GM12878 (cell line): ENCODE measurements around the gene RBKS. TPM values are rescaled to one million over a fixed set of nuclear protein-coding genes. Genes with fewer than 3 reads are reported as not detected.
A peak's percentile ranks its signal among the peaks of the same experiment; 100 is the strongest.

Source experiments
- ATF2 ChIP-seq: IDR thresholded peaks from 2 replicates; pipeline ENCODE4 v1.6.1; 2012; ENCODE audit warnings: low read length, inconsistent platforms
- BCL3 ChIP-seq: IDR thresholded peaks from 2 replicates; pipeline ENCODE4 v1.6.1; 2011; ENCODE audit warnings: borderline replicate concordance, low read depth, mild to moderate bottlenecking, moderate library complexity, low read length; ENCODE audit not compliant: insufficient read depth, poor library complexity, severe bottlenecking
- BMI1 ChIP-seq: fragments of 450-650 bp; IDR thresholded peaks from 2 replicates; pipeline ENCODE4 v1.6.1; 2016; ENCODE audit warnings: mild to moderate bottlenecking, moderate library complexity, borderline replicate concordance
- CEBPB ChIP-seq, 2 experiments: fragments of 150-350 bp in 1 of 2; IDR thresholded peaks; 2 replicates each; pipeline ENCODE4 v1.6.1; 2012 to 2014; ENCODE audit warnings: low read depth in 2 of 2, low read length in 2 of 2, borderline replicate concordance in 1 of 2, inconsistent platforms in 1 of 2
- EP300 ChIP-seq, 2 experiments: fragments of 150-350 bp in 1 of 2; IDR thresholded peaks; 2 replicates each; pipeline ENCODE4 v1.6.1; 2011 to 2012; ENCODE audit warnings: low read depth in 2 of 2, low read length in 2 of 2, borderline replicate concordance in 1 of 2, improper control_type of control experiment in 1 of 2, inconsistent platforms in 1 of 2; ENCODE audit not compliant: control insufficient read depth in 1 of 2
- HDAC6 ChIP-seq: fragments of 200-600 bp; sonication (generic); IDR thresholded peaks from one replicate; pipeline ENCODE4 v1.8.0; 2017; ENCODE audit warnings: antibody characterized with exemption; ENCODE audit not compliant: unreplicated experiment
- IRF4 ChIP-seq: IDR thresholded peaks from 2 replicates; pipeline ENCODE4 v1.6.1; 2011; ENCODE audit warnings: low read depth, low read length
- IRF5 ChIP-seq: fragments of 450-650 bp; IDR thresholded peaks from 2 replicates; pipeline ENCODE4 v1.6.1; 2017; ENCODE audit warnings: borderline replicate concordance
- MTA2 ChIP-seq: fragments of 450-650 bp; IDR thresholded peaks from 2 replicates; pipeline ENCODE4 v1.6.1; 2016; ENCODE audit warnings: low read depth, mild to moderate bottlenecking, moderate library complexity
- MXI1 ChIP-seq: fragments of 150-350 bp; IDR thresholded peaks from 2 replicates; pipeline ENCODE4 v1.6.1; 2011; ENCODE audit warnings: low read depth, mild to moderate bottlenecking, inconsistent platforms, low read length, improper control_type of control experiment
- MYB ChIP-seq: fragments of 150-350 bp; IDR thresholded peaks from 2 replicates; pipeline ENCODE4 v1.6.1; 2014; ENCODE audit warnings: mild to moderate bottlenecking, low read depth, low read length, borderline replicate concordance
- PAX5 ChIP-seq: IDR thresholded peaks from 2 replicates; pipeline ENCODE4 v1.6.1; 2011; ENCODE audit warnings: low read depth, low read length, borderline replicate concordance
- PAX8 ChIP-seq: fragments of 450-650 bp; IDR thresholded peaks from 2 replicates; pipeline ENCODE4 v1.6.1; 2017; ENCODE audit warnings: mild to moderate bottlenecking, moderate library complexity
- PKNOX1 ChIP-seq: fragments of 450-650 bp; IDR thresholded peaks from 2 replicates; pipeline ENCODE4 v1.6.1; 2016; ENCODE audit warnings: mild to moderate bottlenecking
- SMAD5 ChIP-seq: IDR thresholded peaks from 2 replicates; pipeline ENCODE4 v1.6.1; 2016; ENCODE audit warnings: antibody characterized with exemption, low read depth
- TCF3 ChIP-seq: IDR thresholded peaks from 2 replicates; pipeline ENCODE4 v1.6.1; 2012; ENCODE audit warnings: low read depth, mild to moderate bottlenecking, low read length, borderline replicate concordance; ENCODE audit not compliant: insufficient read depth
- ZNF687 ChIP-seq: fragments of 450-650 bp; IDR thresholded peaks from 2 replicates; pipeline ENCODE4 v1.6.1; 2017; ENCODE audit warnings: mild to moderate bottlenecking, moderate library complexity
- polyA plus RNA-seq, 11 experiments: library from polyadenylated mRNA; depleted of rRNA in 4 of 11; unstranded in 6 of 11; stranded (reverse) in 5 of 11; fragments of >200 nt; fragmentation: Nextera tagmentation in 4 of 11; fragmentation: Illumina TruSeq in 1 of 11; extraction: Ambion mirVana in 4 of 11; extraction: Trizol in 1 of 11; gene quantifications; 1 replicate in 1 of 11; 2 replicates in 10 of 11; pipeline versions ENCODE4 v1.2.1 to v1.2.3, GENCODE V29; 2011 to 2016; ENCODE audit warnings: inconsistent platforms in 2 of 11, missing spikeins in 2 of 11, low read depth in 1 of 11
- total RNA-seq, 4 experiments: library from RNA; depleted of rRNA in 3 of 4; stranded (reverse); fragments of >200 nt in 3 of 4; fragmentation: Illumina TruSeq in 1 of 4; extraction: Trizol in 1 of 4; gene quantifications; 2 replicates each; pipeline versions ENCODE4 v1.2.1 to v1.2.3, GENCODE V29; 2013 to 2021

Gene RBKS
- total and polyA plus RNA-seq, 10 of the 15 experiments (the other 5 are each of a cell fraction or from before 2014, with no cell fraction given), result 0.39 to 1.8 (median 1.0) TPM

- no peak for TF ChIP-seq EP300 (IDR thresholded peaks at IDR 0.05; ENCODE audit: borderline replicate concordance in 1 of 2, control insufficient read depth in 1 of 2, low read depth in 2 of 2, low read length in 2 of 2)
- no peak for TF ChIP-seq PAX8
- peak; percentile 84 for TF ChIP-seq BMI1
- TF ChIP-seq IRF5, result peak; percentile 95
- TF ChIP-seq MTA2, result peak; percentile 88
- TF ChIP-seq PKNOX1, result peak; percentile 65; the same call in 1 of the 2 replicates
- TF ChIP-seq HDAC6, result no peak
- no peak for TF ChIP-seq BCL3
- 0 out of 2 replicates have a peak, but pooled peaks have one; percentile 45 for TF ChIP-seq SMAD5
- TF ChIP-seq CEBPB (IDR thresholded peaks at IDR 0.05; ENCODE audit: borderline replicate concordance in 1 of 2, low read depth in 2 of 2, low read length in 2 of 2), result no peak
- TF ChIP-seq ZNF687, result peak; percentile 91
- TF ChIP-seq MYB, result peak; percentile 96
- 0 out of 2 replicates have a peak, but pooled peaks have one; percentile 36 for TF ChIP-seq IRF4
- no peak for TF ChIP-seq TCF3
- peak; percentile 69; the same call in 1 of the 2 replicates for TF ChIP-seq MXI1
- TF ChIP-seq PAX5, result 0 out of 2 replicates have a peak, but pooled peaks have one; percentile 13
- no peak for TF ChIP-seq ATF2
Measured at GRCh38 chr2:27890146-27890923, at the start of gene RBKS, which contains the start of gene BABAM2 (continued).
